Progenitor cell of endocrine pancreas (in vitro differentiated cells): ENCODE data around the gene BRINP2. TPM values are rescaled to one million over a fixed set of nuclear protein-coding genes. Genes with fewer than 3 reads are reported as not detected.
A peak's percentile ranks its signal among the peaks of the same experiment; 100 is the strongest.

Experiments used
- DNase-seq: peaks from one replicate; pipeline ENCODE4 v3.0.0; 2021; ENCODE audit warnings: low spot score; ENCODE audit not compliant: unreplicated experiment
- H3K27ac Mint-ChIP-seq: 2 replicates; pipeline ENCODE4 v1.8.0; 2021; ENCODE audit warnings: mild to moderate bottlenecking, moderate library complexity, mixed read lengths
- H3K27me3 Mint-ChIP-seq: 2 replicates; pipeline ENCODE4 v1.8.0; 2021; ENCODE audit warnings: mixed read lengths
- H3K36me3 Mint-ChIP-seq: 2 replicates; pipeline ENCODE4 v1.8.0; 2022; ENCODE audit warnings: mixed read lengths; ENCODE audit not compliant: insufficient read depth
- H3K4me1 Mint-ChIP-seq: 2 replicates; pipeline ENCODE4 v1.8.0; 2021; ENCODE audit warnings: low read depth, mixed read lengths
- H3K4me3 Mint-ChIP-seq: 2 replicates; pipeline ENCODE4 v1.8.0; 2021; ENCODE audit warnings: low read depth, mild to moderate bottlenecking, moderate library complexity, mixed read lengths
- H3K9me3 Mint-ChIP-seq: 2 replicates; pipeline ENCODE4 v1.8.0; 2021; ENCODE audit warnings: low read depth, mixed read lengths
- total RNA-seq: library from RNA; stranded (reverse); gene quantifications from 2 replicates; pipeline ENCODE4 v1.2.1, GENCODE V29; 2021
- TF ChIP-seq, protein P1 (sequence below): fragments of 200-600 bp; sonication (generic); IDR thresholded peaks from one replicate; pipeline ENCODE4 v1.5.0; 2021; ENCODE audit warnings: antibody characterized with exemption, mild to moderate bottlenecking; ENCODE audit not compliant: unreplicated experiment

BRINP2 gene
- total RNA-seq, 1 donor from 2014 or later = 0.41 TPM

DNA sequence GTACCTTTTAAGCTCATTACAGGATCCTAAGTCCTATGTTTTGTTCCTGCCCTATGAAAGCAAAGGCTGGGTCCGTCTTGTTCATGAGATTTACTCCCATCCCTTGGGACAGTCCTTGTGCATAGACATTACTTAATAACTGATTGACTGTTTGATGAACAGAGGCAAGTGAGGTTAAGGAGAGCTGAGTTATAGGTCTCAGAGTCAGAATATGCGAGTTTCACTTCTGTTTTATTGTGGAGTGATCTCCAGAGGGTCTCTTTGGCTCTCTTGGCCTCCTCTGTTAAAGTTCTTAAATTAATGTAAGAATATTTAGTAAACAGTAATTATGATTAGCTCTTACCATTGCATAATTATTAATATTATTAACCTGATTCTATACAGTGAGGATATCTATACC lies 52.6 kb downstream of the BRINP2 start:
- TF ChIP-seq, protein P1, sequence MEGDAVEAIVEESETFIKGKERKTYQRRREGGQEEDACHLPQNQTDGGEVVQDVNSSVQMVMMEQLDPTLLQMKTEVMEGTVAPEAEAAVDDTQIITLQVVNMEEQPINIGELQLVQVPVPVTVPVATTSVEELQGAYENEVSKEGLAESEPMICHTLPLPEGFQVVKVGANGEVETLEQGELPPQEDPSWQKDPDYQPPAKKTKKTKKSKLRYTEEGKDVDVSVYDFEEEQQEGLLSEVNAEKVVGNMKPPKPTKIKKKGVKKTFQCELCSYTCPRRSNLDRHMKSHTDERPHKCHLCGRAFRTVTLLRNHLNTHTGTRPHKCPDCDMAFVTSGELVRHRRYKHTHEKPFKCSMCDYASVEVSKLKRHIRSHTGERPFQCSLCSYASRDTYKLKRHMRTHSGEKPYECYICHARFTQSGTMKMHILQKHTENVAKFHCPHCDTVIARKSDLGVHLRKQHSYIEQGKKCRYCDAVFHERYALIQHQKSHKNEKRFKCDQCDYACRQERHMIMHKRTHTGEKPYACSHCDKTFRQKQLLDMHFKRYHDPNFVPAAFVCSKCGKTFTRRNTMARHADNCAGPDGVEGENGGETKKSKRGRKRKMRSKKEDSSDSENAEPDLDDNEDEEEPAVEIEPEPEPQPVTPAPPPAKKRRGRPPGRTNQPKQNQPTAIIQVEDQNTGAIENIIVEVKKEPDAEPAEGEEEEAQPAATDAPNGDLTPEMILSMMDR = no peak
- Mint-ChIP-seq H3K4me3 (no peak overlapping the region), H3K9me3 (no peaks in the 10 kb centered on the region), H3K36me3 (no peaks in the 10 kb centered on the region), H3K27me3 (peaks cover 4% of the 10 kb centered on the region), H3K27ac (no peak overlapping the region), H3K4me1 (no peaks in the 10 kb centered on the region)
- no peak for DNase-seq

DNA sequence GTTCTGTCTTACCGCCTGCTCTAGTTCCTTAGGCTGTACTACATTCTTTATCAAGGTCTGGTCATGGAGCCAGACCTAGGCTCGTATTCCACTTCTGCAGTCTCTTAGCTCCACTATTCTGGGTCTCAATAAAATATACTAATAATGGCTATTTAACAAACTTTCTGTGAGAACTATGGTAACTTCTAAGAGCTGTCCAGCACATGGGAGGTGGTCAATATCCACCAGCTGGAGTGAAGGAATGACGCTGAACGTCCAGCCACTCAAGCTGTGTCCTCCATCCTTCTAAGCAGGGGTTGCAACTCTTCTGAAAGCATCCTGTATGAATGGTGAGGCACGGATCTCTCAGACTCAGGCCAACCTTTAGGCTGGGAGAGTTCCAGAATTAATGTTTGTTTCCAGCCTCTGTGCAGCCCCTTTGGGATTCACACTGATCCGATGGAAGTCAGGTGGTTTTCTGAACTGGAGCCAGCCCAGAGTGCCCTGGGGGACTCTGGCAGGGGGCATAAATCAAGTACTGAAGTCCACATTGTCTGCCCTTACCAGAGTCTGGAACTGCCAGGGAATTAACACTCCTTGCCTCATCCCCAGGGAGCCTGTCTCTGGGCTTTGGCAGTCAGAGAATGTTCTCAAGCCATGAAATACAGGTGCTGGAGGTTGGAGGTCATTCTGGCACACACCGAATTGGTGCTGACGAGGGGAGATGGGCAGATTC lies 57.4 kb downstream of the BRINP2 start:
- no peak for DNase-seq
- TF ChIP-seq, protein P1 = no peak
- H3K4me1 Mint-ChIP-seq = no peaks in the 10 kb centered on the region
- H3K9me3 Mint-ChIP-seq = no peaks in the 10 kb centered on the region
- no peak overlapping the region for H3K27ac Mint-ChIP-seq
- H3K4me3 Mint-ChIP-seq = no peak overlapping the region
- H3K36me3 Mint-ChIP-seq = no peaks in the 10 kb centered on the region
- H3K27me3 Mint-ChIP-seq = peaks cover 10% of the 10 kb centered on the region

DNA sequence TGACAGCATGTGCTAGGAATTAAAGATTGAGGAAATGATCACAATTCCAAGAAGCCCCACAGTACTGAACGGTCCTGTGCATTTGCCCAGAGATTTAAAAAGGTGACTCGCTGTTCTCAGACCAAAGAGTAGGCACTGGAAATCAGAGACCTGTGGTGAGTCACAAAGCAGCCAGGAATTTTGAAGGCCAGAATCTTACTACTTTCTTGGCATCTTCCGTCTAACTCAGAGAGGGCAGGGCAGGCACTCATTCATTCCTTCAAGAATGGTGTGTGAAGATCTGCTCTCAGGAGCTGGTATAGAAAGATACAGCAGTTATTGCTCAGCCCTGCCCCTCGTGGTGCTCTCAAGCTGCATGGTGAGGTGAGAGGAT lies 57.9 kb downstream of the BRINP2 start:
- Mint-ChIP-seq H3K9me3 (no peaks in the 10 kb centered on the region), H3K4me3 (no peak overlapping the region), H3K27me3 (peaks cover 10% of the 10 kb centered on the region)

DNA sequence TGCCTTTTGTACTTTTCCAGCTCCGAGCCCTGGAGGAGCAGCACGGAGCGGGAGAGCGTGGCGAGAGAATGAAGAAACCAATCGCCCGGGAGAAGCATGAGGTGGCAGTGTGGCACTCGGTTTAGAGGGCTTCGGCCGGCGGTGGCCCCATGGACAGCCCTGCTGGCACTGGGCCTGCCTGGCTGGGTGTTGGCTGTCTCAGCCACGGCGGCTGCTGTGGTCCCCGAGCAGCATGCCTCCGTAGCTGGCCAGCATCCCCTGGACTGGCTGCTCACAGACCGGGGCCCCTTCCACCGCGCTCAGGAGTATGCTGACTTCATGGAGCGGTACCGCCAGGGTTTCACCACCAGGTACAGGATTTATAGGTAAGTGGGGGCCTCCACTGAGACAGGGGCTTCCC lies 59.0 kb downstream of the BRINP2 start:
- Mint-ChIP-seq H3K4me1 (no peaks in the 10 kb centered on the region), H3K9me3 (no peaks in the 10 kb centered on the region), H3K36me3 (no peaks in the 10 kb centered on the region), H3K4me3 (no peak overlapping the region), H3K27me3 (peaks cover 11% of the 10 kb centered on the region), H3K27ac (no peak overlapping the region)
- DNase-seq = no peak
- TF ChIP-seq, protein P1 = no peak

More for the DNA sequence above, 57.9 kb downstream of the BRINP2 start:
- H3K27ac Mint-ChIP-seq = no peak overlapping the region
- DNase-seq = no peak
- no peaks in the 10 kb centered on the region for H3K4me1 Mint-ChIP-seq
- TF ChIP-seq, protein P1 = no peak
- no peaks in the 10 kb centered on the region for H3K36me3 Mint-ChIP-seq

DNA sequence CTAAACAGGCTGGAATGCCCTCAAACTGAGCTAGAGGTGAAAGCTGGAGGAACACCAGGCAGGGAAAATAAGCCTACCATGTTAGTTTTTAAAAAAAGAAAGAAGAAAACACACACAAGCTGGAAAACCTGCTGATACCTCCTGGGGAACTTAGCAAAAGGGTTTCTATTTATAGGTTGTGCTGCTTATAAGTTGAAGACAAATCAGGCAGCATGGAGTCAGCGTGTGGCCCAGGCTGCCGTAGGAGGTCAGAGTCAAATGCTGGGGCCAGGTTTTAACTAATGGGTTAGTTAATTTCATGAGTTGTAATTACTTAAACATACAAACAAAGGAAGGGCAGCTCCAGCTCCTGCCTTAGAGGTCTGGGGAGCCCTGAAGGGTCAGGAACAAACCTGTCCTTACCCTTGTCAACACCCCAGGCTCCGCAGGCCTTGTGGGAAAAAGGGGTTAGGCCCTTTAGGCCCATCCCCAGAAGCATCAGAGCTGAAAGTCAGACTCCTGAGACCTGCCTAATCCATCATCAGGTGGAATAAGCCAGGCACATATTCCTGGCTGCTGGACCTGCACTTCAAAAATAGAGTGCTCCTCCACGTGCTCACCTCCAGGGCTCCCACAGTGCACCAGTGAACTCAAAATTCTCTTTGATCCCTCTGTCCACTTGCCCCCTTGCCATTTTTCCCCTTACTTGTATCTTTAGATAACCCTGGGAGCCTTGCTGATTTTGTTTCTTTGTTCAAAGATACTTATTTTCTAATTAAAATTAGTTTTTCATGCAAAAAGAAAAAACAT lies 59.7 kb downstream of the BRINP2 start:
- Mint-ChIP-seq H3K9me3 (no peaks in the 10 kb centered on the region), H3K36me3 (no peaks in the 10 kb centered on the region), H3K4me3 (no peak overlapping the region), H3K27me3 (peaks cover 14% of the 10 kb centered on the region), H3K27ac (no peak overlapping the region), H3K4me1 (no peaks in the 10 kb centered on the region)
- TF ChIP-seq, protein P1 = peak; percentile 17
- no peak for DNase-seq
